ENCODE data around the gene AIFM3. TPM values are rescaled to one million over a fixed set of nuclear protein-coding genes. Genes with fewer than 3 reads are reported as not detected.

Gene AIFM3
- polyA plus RNA-seq, 1 experiment = 0.28 TPM

GRCh38 chr22:20991252-20992055 lies 24.4 kb downstream of the AIFM3 start:
- POLR2A ChIA-PET = no interaction called here
- Histone ChIP-seq H3K4me3 (ENCODE audit: low read depth, low read length) (no peak overlapping the region), H3K27me3 (ENCODE audit: control insufficient read depth, insufficient read depth, low read length) (no peaks in the 10 kb centered on the region), H3K36me3 (ENCODE audit: control insufficient read depth, insufficient read depth, low read length) (peaks cover 35% of the 10 kb centered on the region)
- CTCF ChIA-PET = interaction anchor here (1.5 to 2.1 kb wide), 2 partner anchors 10 to 111 kb away, joined by 5 read pairs; partner anchors contain the start of gene LZTR1
- TF ChIP-seq CTCF (IDR thresholded peaks at IDR 0.05; ENCODE audit: insufficient read depth, low read depth, low read length) = no peak
- DNase-seq (ENCODE audit: low read depth) = no peak

DNA sequence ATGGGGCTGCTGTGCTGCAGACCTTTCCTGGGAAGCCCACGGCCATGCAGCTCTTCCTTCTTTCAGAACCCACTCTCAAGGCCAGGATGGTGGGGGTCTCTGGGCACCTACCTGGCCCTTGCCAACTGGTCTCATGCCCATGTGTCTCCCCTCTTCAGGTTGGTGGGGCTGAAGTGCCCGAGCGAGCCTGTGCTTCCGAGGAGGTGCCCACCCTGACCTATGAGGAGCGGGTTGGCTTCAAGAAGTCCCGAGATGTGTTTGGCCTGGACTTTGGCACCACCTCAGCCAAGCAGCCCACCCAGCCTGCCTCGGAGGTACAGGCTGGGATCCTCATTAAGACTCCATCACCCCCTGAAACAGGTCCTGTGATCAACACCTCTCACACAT lies 25.0 kb downstream of the AIFM3 start:
- POLR2A ChIA-PET = no interaction called here

DNA sequence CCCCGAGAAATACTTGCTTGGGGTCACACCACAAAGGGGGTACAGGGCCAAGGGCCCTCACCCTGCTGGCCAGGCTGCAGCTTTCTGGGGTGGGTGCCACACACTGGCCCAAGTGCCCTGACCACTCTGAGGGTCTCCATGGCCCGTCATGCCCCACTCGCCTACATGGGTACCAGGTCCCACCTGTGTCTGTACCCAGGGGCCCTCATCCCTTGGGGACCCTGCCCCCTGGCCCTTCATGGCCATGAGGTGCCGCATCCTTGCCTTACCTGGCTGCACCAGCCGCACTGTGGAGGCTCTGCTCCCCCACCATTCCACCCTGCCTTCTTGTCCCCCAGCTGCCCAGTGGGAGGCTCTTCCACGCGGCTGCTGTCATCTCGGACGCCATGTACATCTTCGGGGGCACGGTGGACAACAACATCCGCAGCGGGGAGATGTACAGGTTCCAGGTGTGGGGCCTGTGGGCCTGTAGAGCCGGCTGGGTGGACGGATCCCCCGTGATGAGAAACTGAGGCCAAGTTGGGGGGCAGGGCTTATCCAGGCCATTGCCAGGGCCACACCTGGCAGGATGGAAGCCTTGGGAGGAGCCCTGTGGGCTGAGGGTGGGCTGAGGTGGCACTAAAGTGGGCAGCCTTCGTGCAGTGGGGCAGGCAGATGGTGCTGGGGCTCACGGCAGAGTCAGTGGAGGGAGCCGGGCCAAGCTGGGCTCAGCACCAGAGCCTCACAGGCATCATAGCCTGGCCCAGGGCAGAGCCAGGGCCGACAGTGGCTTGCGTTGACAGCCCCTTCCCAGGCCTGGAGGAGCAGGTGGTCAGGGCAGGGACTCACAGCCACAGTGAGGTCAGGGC lies 25.6 kb downstream of the AIFM3 start:
- peaks cover 37% of the 10 kb centered on the region for H3K36me3 ChIP-seq (ENCODE audit: control insufficient read depth, insufficient read depth, low read length)
- TF ChIP-seq CTCF (IDR thresholded peaks at IDR 0.05; ENCODE audit: insufficient read depth, low read depth, low read length) = no peak
- H3K27me3 ChIP-seq (ENCODE audit: control insufficient read depth, insufficient read depth, low read length) = no peaks in the 10 kb centered on the region
- CTCF ChIA-PET = interaction anchor here (1.2 kb wide), 1 partner anchor 107 kb away, joined by 3 read pairs; no protein-coding TSS in a partner anchor
- H3K4me3 ChIP-seq (ENCODE audit: low read depth, low read length) = no peak overlapping the region
- DNase-seq (ENCODE audit: low read depth) = no peak
- POLR2A ChIA-PET = no interaction called here

More for the DNA sequence above, 25.0 kb downstream of the AIFM3 start:
- no peak for DNase-seq (ENCODE audit: low read depth)
- H3K4me3 ChIP-seq (ENCODE audit: low read depth, low read length) = no peak overlapping the region
- CTCF ChIA-PET = interaction anchor here (1.5 kb wide), 1 partner anchor 111 kb away, joined by 5 read pairs; no protein-coding TSS in a partner anchor
- no peak for TF ChIP-seq CTCF (IDR thresholded peaks at IDR 0.05; ENCODE audit: insufficient read depth, low read depth, low read length)
- peaks cover 39% of the 10 kb centered on the region for H3K36me3 ChIP-seq (ENCODE audit: control insufficient read depth, insufficient read depth, low read length)
- no peaks in the 10 kb centered on the region for H3K27me3 ChIP-seq (ENCODE audit: control insufficient read depth, insufficient read depth, low read length)

DNA sequence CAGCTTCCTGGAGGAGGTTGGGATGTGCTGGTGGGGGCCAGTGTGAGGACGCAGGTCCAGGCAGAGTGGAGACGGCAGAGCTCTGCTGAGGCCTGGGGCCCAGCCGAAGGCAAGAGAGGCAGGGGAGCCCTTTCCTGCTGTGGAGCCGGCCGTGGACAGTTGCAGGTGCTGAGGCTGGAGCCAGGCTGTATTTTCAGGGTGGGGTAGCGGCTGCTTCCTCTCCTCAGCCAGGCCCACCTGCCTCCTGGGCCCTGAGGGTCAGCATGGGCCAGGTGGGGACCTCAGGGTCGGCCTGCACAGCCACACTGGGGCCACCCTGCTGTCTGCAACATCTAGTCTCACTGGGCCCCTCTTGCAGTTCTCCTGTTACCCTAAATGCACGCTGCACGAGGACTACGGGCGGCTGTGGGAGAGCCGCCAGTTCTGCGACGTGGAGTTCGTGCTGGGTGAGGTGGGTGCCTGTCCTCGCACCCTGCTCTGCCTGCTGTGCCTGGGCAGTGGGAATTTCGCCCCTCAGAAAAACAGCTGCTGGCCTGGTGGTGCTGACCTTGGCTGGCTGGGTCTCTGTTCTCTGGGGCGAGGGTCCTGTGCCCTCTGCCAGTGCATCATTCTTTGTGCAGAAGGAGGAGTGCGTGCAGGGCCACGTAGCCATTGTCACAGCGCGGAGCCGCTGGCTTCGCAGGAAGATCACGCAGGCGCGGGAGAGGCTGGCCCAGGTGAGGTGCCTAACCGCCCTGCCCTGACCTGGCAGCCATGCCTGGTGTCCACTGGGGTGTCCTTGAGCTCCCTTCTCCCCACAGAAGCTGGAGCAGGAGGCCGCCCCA lies 26.5 kb downstream of the AIFM3 start:
- Histone ChIP-seq H3K36me3 (ENCODE audit: control insufficient read depth, insufficient read depth, low read length) (peaks cover 39% of the 10 kb centered on the region), H3K27me3 (ENCODE audit: control insufficient read depth, insufficient read depth, low read length) (no peaks in the 10 kb centered on the region), H3K4me3 (ENCODE audit: low read depth, low read length) (no peak overlapping the region)
- POLR2A ChIA-PET = no interaction called here
- DNase-seq (ENCODE audit: low read depth) = no peak
- CTCF ChIA-PET = interaction anchor here (1.2 kb wide), 1 partner anchor 108 kb away, joined by 3 read pairs; no protein-coding TSS in a partner anchor
- no peak for TF ChIP-seq CTCF (IDR thresholded peaks at IDR 0.05; ENCODE audit: insufficient read depth, low read depth, low read length)
